Smooth muscle cell of the brain vasculature (primary cell): Measurements from ENCODE around the gene PARP15.
A peak's percentile ranks its signal among the peaks of the same experiment; 100 is the strongest.

Experiments used
- DNase-seq: peaks from one replicate; pipeline ENCODE4 v3.0.0-alpha.2; 2012; ENCODE audit warnings: low read depth, low spot score

Gene PARP15

GRCh38 chr3:122572940-122573412 is 4.5 kb upstream of the PARP15 start:
- peak; percentile 9 for DNase-seq

- no peak for DNase-seq
These were observed 1.1 kb upstream of the PARP15 start for GRCh38 chr3:122576174-122576940.

GRCh38 chr3:122578069-122578740 is 755 bp downstream of the PARP15 start:
- no peak for DNase-seq

- no peak for DNase-seq
These were observed 3.0 kb downstream of the PARP15 start for GRCh38 chr3:122580470-122580869.

- no peak for DNase-seq
These were observed 4.2 kb downstream of the PARP15 start for GRCh38 chr3:122581622-122582021.

- no peak for DNase-seq
These were observed 4.9 kb downstream of the PARP15 start for GRCh38 chr3:122582390-122582789.

GRCh38 chr3:122586098-122586497 is 8.6 kb downstream of the PARP15 start:
- DNase-seq = no peak

- no peak for DNase-seq
These were observed 9.5 kb downstream of the PARP15 start for GRCh38 chr3:122586773-122587485.

- DNase-seq = no peak
These were observed 10.1 kb downstream of the PARP15 start for GRCh38 chr3:122587572-122587971.

- DNase-seq = no peak
These were observed 11.8 kb downstream of the PARP15 start for GRCh38 chr3:122589297-122589696.

- no peak for DNase-seq
These were observed 13.2 kb downstream of the PARP15 start for GRCh38 chr3:122590610-122591009.

- DNase-seq = no peak
These were observed 16.6 kb downstream of the PARP15 start for GRCh38 chr3:122594025-122594424.

- no peak for DNase-seq
These were observed 20.7 kb downstream of the PARP15 start for GRCh38 chr3:122598151-122598550.

GRCh38 chr3:122598556-122598955 is 21.1 kb downstream of the PARP15 start:
- DNase-seq = no peak

GRCh38 chr3:122602011-122602710 is 24.7 kb downstream of the PARP15 start:
- DNase-seq = no peak

- no peak for DNase-seq
These were observed 25.6 kb downstream of the PARP15 start for GRCh38 chr3:122603056-122603455.

GRCh38 chr3:122606330-122606729 is 28.9 kb downstream of the PARP15 start:
- DNase-seq = no peak

GRCh38 chr3:122608916-122609315 is 31.5 kb downstream of the PARP15 start:
- DNase-seq = no peak

- no peak for DNase-seq
These were observed 32.5 kb downstream of the PARP15 start for GRCh38 chr3:122609798-122610559.

- no peak for DNase-seq
These were observed 35.2 kb downstream of the PARP15 start for GRCh38 chr3:122612696-122613095.

- DNase-seq = peak; percentile 36
These were observed 37.9 kb downstream of the PARP15 start for GRCh38 chr3:122615303-122615702.
